Hepatocyte (in vitro differentiated cells): ENCODE measurements around the gene ABHD1.

ENCODE experiments used
- EZH2 ChIP-seq: fragments of 200-600 bp; sonication (generic); IDR thresholded peaks from 2 replicates; pipeline ENCODE4 v1.6.1; 2016; ENCODE audit warnings: antibody characterized with exemption, mild to moderate bottlenecking, borderline replicate concordance
- TF ChIP-seq, protein P1 (sequence below): fragments of 200-600 bp; sonication (generic); IDR thresholded peaks from 2 replicates; pipeline ENCODE4 v1.5.1; 2016; ENCODE audit warnings: antibody characterized with exemption, mild to moderate bottlenecking; ENCODE audit not compliant: poor library complexity

DNA sequence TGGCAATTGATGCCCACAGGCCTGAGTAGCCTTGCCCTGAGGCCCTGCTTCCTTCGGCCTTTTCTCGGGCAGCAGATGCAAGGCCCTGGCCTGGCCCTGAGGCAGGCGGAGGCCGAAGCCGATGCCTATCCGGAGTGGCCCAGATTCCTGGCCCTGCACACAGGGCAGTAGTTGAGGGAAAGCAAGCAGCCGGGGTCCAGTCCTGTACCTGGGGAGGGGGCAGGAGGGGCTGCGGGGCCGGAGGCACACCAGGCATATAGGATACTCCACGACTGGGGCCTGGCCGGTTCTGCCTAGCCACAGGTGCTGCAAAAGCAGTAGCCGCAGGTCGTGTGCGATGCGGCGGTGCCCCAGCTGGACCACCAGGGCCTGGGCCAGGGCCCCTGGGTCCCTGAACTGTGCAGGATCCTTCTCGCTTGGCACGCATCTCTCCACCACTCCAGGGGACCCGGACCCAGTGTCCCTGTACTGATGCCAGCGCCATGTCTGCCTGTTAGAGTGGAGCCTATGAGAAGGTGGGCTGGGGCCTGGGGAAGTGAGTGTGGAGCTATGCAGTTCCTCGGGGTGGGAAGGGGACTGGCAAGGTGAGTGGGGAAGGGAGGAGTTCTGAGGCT is 13.8 kb downstream of the ABHD1 start:
- no peak for TF ChIP-seq EZH2
- TF ChIP-seq, protein P1, sequence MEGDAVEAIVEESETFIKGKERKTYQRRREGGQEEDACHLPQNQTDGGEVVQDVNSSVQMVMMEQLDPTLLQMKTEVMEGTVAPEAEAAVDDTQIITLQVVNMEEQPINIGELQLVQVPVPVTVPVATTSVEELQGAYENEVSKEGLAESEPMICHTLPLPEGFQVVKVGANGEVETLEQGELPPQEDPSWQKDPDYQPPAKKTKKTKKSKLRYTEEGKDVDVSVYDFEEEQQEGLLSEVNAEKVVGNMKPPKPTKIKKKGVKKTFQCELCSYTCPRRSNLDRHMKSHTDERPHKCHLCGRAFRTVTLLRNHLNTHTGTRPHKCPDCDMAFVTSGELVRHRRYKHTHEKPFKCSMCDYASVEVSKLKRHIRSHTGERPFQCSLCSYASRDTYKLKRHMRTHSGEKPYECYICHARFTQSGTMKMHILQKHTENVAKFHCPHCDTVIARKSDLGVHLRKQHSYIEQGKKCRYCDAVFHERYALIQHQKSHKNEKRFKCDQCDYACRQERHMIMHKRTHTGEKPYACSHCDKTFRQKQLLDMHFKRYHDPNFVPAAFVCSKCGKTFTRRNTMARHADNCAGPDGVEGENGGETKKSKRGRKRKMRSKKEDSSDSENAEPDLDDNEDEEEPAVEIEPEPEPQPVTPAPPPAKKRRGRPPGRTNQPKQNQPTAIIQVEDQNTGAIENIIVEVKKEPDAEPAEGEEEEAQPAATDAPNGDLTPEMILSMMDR, result no peak
